ENCODE data around the gene TRIM38. TPM values are rescaled to one million over a fixed set of nuclear protein-coding genes. Genes with fewer than 3 reads are reported as not detected.
A peak's percentile ranks its signal among the peaks of the same experiment; 100 is the strongest.

Gene TRIM38
- total RNA-seq, 4 donors from 2014 or later = 4.7 to 8.0 (median 6.5) TPM

GRCh38 chr6:26022737-26023136 is 60.1 kb downstream of the TRIM38 start:
- no peak for DNase-seq (ENCODE audit: low spot score in 2 of 2)
- intact Hi-C loops (cut with DNase I; ENCODE audit: low total_unique reads) = no loop called here
- TF ChIP-seq CTCF (IDR thresholded peaks at IDR 0.05) (no peak), POLR2A (IDR thresholded peaks at IDR 0.05) (no peak)
- no peak overlapping the region for H3K4me3 ChIP-seq (ENCODE audit: low read depth, poor library complexity, severe bottlenecking)
- 31 to 32% methylated on average over 1 of the region's 1 CpG for WGBS, 2 donors

GRCh38 chr6:26024651-26025046 is 62.0 kb downstream of the TRIM38 start:
- H3K4me3 ChIP-seq (ENCODE audit: low read depth, poor library complexity, severe bottlenecking) = no peak overlapping the region
- no peak for TF ChIP-seq CTCF (IDR thresholded peaks at IDR 0.05)
- no peak for TF ChIP-seq POLR2A (IDR thresholded peaks at IDR 0.05)
- intact Hi-C loops (cut with DNase I; ENCODE audit: low total_unique reads) = no loop called here
- 95 to 96% methylated on average over 3 of the region's 3 CpGs for WGBS, 2 donors
- no peak for DNase-seq (ENCODE audit: low spot score in 2 of 2)

GRCh38 chr6:26025047-26025893 is 62.7 kb downstream of the TRIM38 start:
- intact Hi-C loops (cut with DNase I; ENCODE audit: low total_unique reads) = no loop called here
- TF ChIP-seq POLR2A (IDR thresholded peaks at IDR 0.05) = no peak
- TF ChIP-seq CTCF (IDR thresholded peaks at IDR 0.05) = no peak
- DNase-seq (ENCODE audit: low spot score in 2 of 2) = no peak
- no peak overlapping the region for H3K4me3 ChIP-seq (ENCODE audit: low read depth, poor library complexity, severe bottlenecking)
- WGBS, 2 donors = 87 to 88% methylated on average over 17 of the region's 17 CpGs

- TF ChIP-seq CTCF (IDR thresholded peaks at IDR 0.05) (peak in 1 of 3 donors; percentile 79), POLR2A (IDR thresholded peaks at IDR 0.05) (no peak)
- H3K4me3 ChIP-seq (ENCODE audit: low read depth, poor library complexity, severe bottlenecking) = peak overlapping the region; percentile 42
- 2% methylated on average over 23 of the region's 23 CpGs for WGBS, 2 donors
- intact Hi-C loops (cut with DNase I; ENCODE audit: low total_unique reads) = no loop called here
- DNase-seq (ENCODE audit: low spot score in 2 of 2) = peak; percentile 93 to 98
These were observed 63.6 kb downstream of the TRIM38 start for GRCh38 chr6:26025894-26026832.

GRCh38 chr6:26026833-26027490 is 64.4 kb downstream of the TRIM38 start:
- H3K4me3 ChIP-seq (ENCODE audit: low read depth, poor library complexity, severe bottlenecking) = peak overlapping the region; percentile 42
- TF ChIP-seq CTCF (IDR thresholded peaks at IDR 0.05) (no peak), POLR2A (IDR thresholded peaks at IDR 0.05) (peak in 1 of 2 donors; percentile 87)
- intact Hi-C loops (cut with DNase I; ENCODE audit: low total_unique reads) = no loop called here
- 1% methylated on average over 38 to 44 of the region's 44 CpGs for whole genome bisulfite sequencing, 2 donors
- DNase-seq (ENCODE audit: low spot score in 2 of 2) = peak; percentile 96 to 97

All from lower leg skin (tissue), 4 donors.